NCI-H128 (cell line): ENCODE data around the gene CHCHD1.
A peak's percentile ranks its signal among the peaks of the same experiment; 100 is the strongest.
"Not testable (repeated sequence)": the region's sequence is repeated elsewhere in the genome, so short reads cannot be mapped to it uniquely, and the experiment has no call there.

ENCODE experiments used
- DNase-seq: peaks from one replicate; lab custom pipeline; 2025; ENCODE audit not compliant: unreplicated experiment; lab: John Stamatoyannopoulos, UW

The CHCHD1 gene

GRCh38 chr10:73781879-73782748, at the start of gene CHCHD1:
Gene CHCHD1 (plus strand): TSS chr10:73782048. CDS start chr10:73782076, 28 bp downstream.
- peak; percentile 30 for DNase-seq

- no peak for DNase-seq
These were observed 49.4 kb upstream of the CHCHD1 start for GRCh38 chr10:73732426-73732825.

- DNase-seq, result no peak
These were observed 48.8 kb upstream of the CHCHD1 start for GRCh38 chr10:73732931-73733623.

GRCh38 chr10:73734028-73734720, 47.7 kb upstream of the CHCHD1 start:
- no peak for DNase-seq

GRCh38 chr10:73734796-73735305, 47.0 kb upstream of the CHCHD1 start:
- no peak for DNase-seq

- DNase-seq, result not testable (repeated sequence)
These were observed 41.2 kb upstream of the CHCHD1 start for GRCh38 chr10:73740501-73741254.

GRCh38 chr10:73742454-73742734, 39.5 kb upstream of the CHCHD1 start:
- no peak for DNase-seq

GRCh38 chr10:73743327-73743904, 38.4 kb upstream of the CHCHD1 start:
- no peak for DNase-seq

- peak; percentile 66 for DNase-seq
These were observed 37.8 kb upstream of the CHCHD1 start, which contains the start of gene SEC24C for GRCh38 chr10:73743905-73744663. Gene SEC24C (plus strand): TSS chr10:73744372. CDS start chr10:73746833, 2,461 bp downstream.

- peak; percentile 0 for DNase-seq
These were observed 37.2 kb upstream of the CHCHD1 start for GRCh38 chr10:73744664-73744975.

- DNase-seq, result no peak
These were observed 35.1 kb upstream of the CHCHD1 start for GRCh38 chr10:73746721-73747120.

- no peak for DNase-seq
These were observed 31.0 kb upstream of the CHCHD1 start for GRCh38 chr10:73750819-73751218.

- DNase-seq, result no peak
These were observed 25.7 kb upstream of the CHCHD1 start for GRCh38 chr10:73756183-73756582.

GRCh38 chr10:73758704-73759511, 22.9 kb upstream of the CHCHD1 start:
- DNase-seq, result peak; percentile 26

- DNase-seq, result peak; percentile 26
These were observed 22.2 kb upstream of the CHCHD1 start for GRCh38 chr10:73759512-73760115.

- no peak for DNase-seq
These were observed 20.1 kb upstream of the CHCHD1 start for GRCh38 chr10:73761781-73762180.

- no peak for DNase-seq
These were observed 18.9 kb upstream of the CHCHD1 start for GRCh38 chr10:73762915-73763314.

- DNase-seq, result no peak
These were observed 18.5 kb upstream of the CHCHD1 start for GRCh38 chr10:73763343-73763742.

GRCh38 chr10:73765066-73765465, 16.8 kb upstream of the CHCHD1 start:
- DNase-seq, result no peak
